B cell (primary cell): ENCODE measurements around the gene TRPV5. TPM values are rescaled to one million over a fixed set of nuclear protein-coding genes. Genes with fewer than 3 reads are reported as not detected.

ENCODE experiments used
- ATAC-seq: fragments of 200-7000 bp; cut with Tn5 transposase; one replicate; pipeline ENCODE4 v1.10.0; 2021; ENCODE audit warnings: low read depth, mild to moderate bottlenecking, moderate number of reproducible peaks, moderate library complexity
- CTCF ChIA-PET: fragments of 350-600 bp; sonication (Branson Sonifier 250); formaldehyde crosslinking; loops from one replicate; lab custom pipeline; 2021; ENCODE audit warnings: antibody characterized with exemption, inconsistent platforms; lab: Charles Lee
- POLR2A ChIA-PET: fragments of 350-600 bp; sonication (Branson Sonifier 250); formaldehyde crosslinking; loops from one replicate; lab custom pipeline; 2021; ENCODE audit warnings: antibody characterized with exemption; lab: Charles Lee
- DNase-seq: peaks from one replicate; pipeline ENCODE4 v3.0.0; 2013
- H2AFZ ChIP-seq: 2 replicates; pipeline ENCODE4 v1.6.1; 2012; ENCODE audit warnings: mild to moderate bottlenecking, low read depth, low read length; ENCODE audit not compliant: insufficient read depth, poor library complexity, severe bottlenecking
- H3K27ac ChIP-seq, 2 donors: 1 replicate in 1 of 2; 2 replicates in 1 of 2; pipeline ENCODE4 v1.5.1; 2012 to 2013; ENCODE audit warnings: low read length in 2 of 2, mild to moderate bottlenecking in 2 of 2, moderate library complexity in 1 of 2
- H3K27me3 ChIP-seq, 4 experiments: fragments of 200-600 bp in 1 of 4; sonication (generic) in 1 of 4; replicated peaks in 1 of 4; 1 replicate in 2 of 4; 2 replicates in 2 of 4; pipeline versions ENCODE4 v1.6.1 to v1.7.0; 2013 to 2016; ENCODE audit warnings: low read length in 3 of 4, mild to moderate bottlenecking in 2 of 4, mixed read lengths in 1 of 4, moderate library complexity in 1 of 4; ENCODE audit not compliant: insufficient read depth in 4 of 4, control insufficient read depth in 3 of 4; ENCODE audit errors: control extremely low read depth in 1 of 4
- H3K36me3 ChIP-seq, 2 experiments: replicated peaks in 1 of 2; 1 replicate in 1 of 2; 2 replicates in 1 of 2; pipeline versions ENCODE4 v1.6.1 to v1.7.1; 2013; ENCODE audit warnings: low read length in 1 of 2; ENCODE audit not compliant: insufficient read depth in 2 of 2, control insufficient read depth in 1 of 2; ENCODE audit errors: control extremely low read depth in 1 of 2, extremely low read depth in 1 of 2
- H3K4me1 ChIP-seq, 2 donors: fragments of 200-600 bp in 1 of 2; sonication (generic) in 1 of 2; 1 replicate in 1 of 2; 2 replicates in 1 of 2; pipeline versions ENCODE4 v1.5.1 to v1.6.1; 2013 to 2017; ENCODE audit warnings: low read length in 2 of 2; ENCODE audit not compliant: control insufficient read depth in 2 of 2, insufficient read depth in 2 of 2
- H3K4me2 ChIP-seq: replicated peaks from 2 replicates; pipeline ENCODE3; 2012; ENCODE audit warnings: mild to moderate bottlenecking, low read depth, low read length; ENCODE audit not compliant: poor library complexity, severe bottlenecking
- H3K4me3 ChIP-seq, 5 experiments: fragments of 200-600 bp in 1 of 5; sonication (generic) in 1 of 5; 1 replicate in 3 of 5; 2 replicates in 2 of 5; pipeline versions ENCODE4 v1.5.1 to v1.7.0; 2011 to 2016; ENCODE audit warnings: low read length in 4 of 5, mild to moderate bottlenecking in 4 of 5, low read depth in 2 of 5, control low read depth in 1 of 5, moderate library complexity in 1 of 5; ENCODE audit not compliant: insufficient read depth in 1 of 5; ENCODE audit errors: control extremely low read depth in 1 of 5, extremely low read depth in 1 of 5
- H3K79me2 ChIP-seq: fragments of 200-600 bp; sonication (generic); one replicate; pipeline ENCODE4 v1.6.0; 2016; ENCODE audit warnings: low read length; ENCODE audit not compliant: control insufficient read depth, insufficient read depth
- H3K9ac ChIP-seq: fragments of 200-600 bp; sonication (generic); 2 replicates; pipeline ENCODE4 v1.6.1; 2017; ENCODE audit warnings: mild to moderate bottlenecking, low read length, moderate library complexity
- H3K9me3 ChIP-seq, 3 donors: one replicate each; pipeline versions ENCODE4 v1.6.1 to v1.7.1; 2013; ENCODE audit warnings: low read length in 2 of 3; ENCODE audit not compliant: control insufficient read depth in 2 of 3, insufficient read depth in 1 of 3; ENCODE audit errors: control extremely low read depth in 1 of 3
- H4K20me1 ChIP-seq: 2 replicates; pipeline ENCODE4 v1.6.0; 2012; ENCODE audit warnings: mild to moderate bottlenecking, low read length; ENCODE audit not compliant: insufficient read depth, control insufficient read depth, poor library complexity, severe bottlenecking
- H3K27ac Mint-ChIP-seq: one replicate; pipeline ENCODE4 v1.8.0; 2021; ENCODE audit warnings: mixed read lengths
- H3K27me3 Mint-ChIP-seq: one replicate; pipeline ENCODE4 v1.8.0; 2021; ENCODE audit warnings: mixed read lengths
- H3K4me1 Mint-ChIP-seq: one replicate; pipeline ENCODE4 v1.8.0; 2021; ENCODE audit warnings: mixed read lengths
- H3K4me3 Mint-ChIP-seq: one replicate; pipeline ENCODE4 v1.8.0; 2021; ENCODE audit warnings: mixed read lengths
- H3K9me3 Mint-ChIP-seq: one replicate; pipeline ENCODE4 v1.8.0; 2022; ENCODE audit warnings: mixed read lengths; ENCODE audit not compliant: insufficient read depth
- EZH2 ChIP-seq: IDR thresholded peaks from 2 replicates; pipeline ENCODE4 v1.6.1; 2012; ENCODE audit warnings: borderline replicate concordance, low read depth, mild to moderate bottlenecking, moderate library complexity, low read length; ENCODE audit not compliant: insufficient read depth, poor library complexity, severe bottlenecking
- WGBS: methylation state at CpG from one replicate; pipeline ENCODE4 v1.1.5; 2013; ENCODE audit warnings: missing lambda C conversion rate; ENCODE audit not compliant: insufficient coverage; 5-methylcytosine and 5-hydroxymethylcytosine counted together
- intact Hi-C: fragments of 100-400 bp; cut with micrococcal nuclease; formaldehyde crosslinking; loops from one replicate; pipeline ENCODE4 v1.10.0; 2022
- polyA plus RNA-seq: library from polyadenylated mRNA; depleted of rRNA; stranded (reverse); fragments of >200 nt; gene quantifications from 2 replicates; pipeline ENCODE4 v1.2.3, GENCODE V29; 2012
- total RNA-seq, 2 donors: library from RNA; stranded (reverse); fragments of 120-200 nt in 1 of 2; gene quantifications; 1 replicate in 1 of 2; 2 replicates in 1 of 2; pipeline versions ENCODE4 v1.2.3 to v1.2.4, GENCODE V29; 2013 to 2022
- TF ChIP-seq, protein P1 (sequence below): fragments of 200-600 bp; IDR thresholded peaks from one replicate; pipeline ENCODE4 v1.8.0; 2022; ENCODE audit warnings: antibody characterized with exemption, mild to moderate bottlenecking

TRPV5 gene
- total and polyA plus RNA-seq, 2 donors (not counting 1 experiment from before 2014, with no cell fraction given), result 0.03 TPM; not detected in 1

DNA sequence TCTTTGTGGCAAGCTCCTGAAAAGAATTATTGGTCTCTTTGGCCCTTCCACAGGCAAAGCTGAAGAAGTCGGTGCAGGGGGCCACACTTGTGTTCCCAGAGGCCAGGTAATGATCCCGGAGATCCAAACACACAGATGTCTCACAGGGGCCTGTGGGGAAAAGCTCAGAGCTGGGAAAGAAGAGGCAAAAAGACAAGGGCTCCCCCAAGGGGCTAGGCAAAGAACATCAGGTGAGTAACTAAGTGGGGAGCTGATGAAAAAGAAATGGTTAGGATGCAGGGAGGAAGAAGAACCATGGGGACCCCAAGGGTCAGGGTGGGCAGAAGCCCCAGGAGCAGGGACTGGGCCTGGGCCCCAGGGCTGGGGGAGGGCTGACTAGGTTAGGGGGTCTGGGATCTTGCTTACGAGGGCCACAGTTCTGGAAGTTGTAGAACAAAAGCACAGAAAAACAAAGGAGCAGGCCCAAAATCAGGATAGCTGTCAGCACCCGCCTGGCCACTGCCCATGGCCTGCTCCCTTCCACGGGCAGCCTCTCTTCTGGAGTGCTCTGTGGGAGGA, 27.5 kb upstream of the TRPV5 start:
- no peak overlapping the region for H2AFZ ChIP-seq
- H3K27ac Mint-ChIP-seq, result no peak overlapping the region
- TF ChIP-seq EZH2, result no peak
- TF ChIP-seq, protein P1, sequence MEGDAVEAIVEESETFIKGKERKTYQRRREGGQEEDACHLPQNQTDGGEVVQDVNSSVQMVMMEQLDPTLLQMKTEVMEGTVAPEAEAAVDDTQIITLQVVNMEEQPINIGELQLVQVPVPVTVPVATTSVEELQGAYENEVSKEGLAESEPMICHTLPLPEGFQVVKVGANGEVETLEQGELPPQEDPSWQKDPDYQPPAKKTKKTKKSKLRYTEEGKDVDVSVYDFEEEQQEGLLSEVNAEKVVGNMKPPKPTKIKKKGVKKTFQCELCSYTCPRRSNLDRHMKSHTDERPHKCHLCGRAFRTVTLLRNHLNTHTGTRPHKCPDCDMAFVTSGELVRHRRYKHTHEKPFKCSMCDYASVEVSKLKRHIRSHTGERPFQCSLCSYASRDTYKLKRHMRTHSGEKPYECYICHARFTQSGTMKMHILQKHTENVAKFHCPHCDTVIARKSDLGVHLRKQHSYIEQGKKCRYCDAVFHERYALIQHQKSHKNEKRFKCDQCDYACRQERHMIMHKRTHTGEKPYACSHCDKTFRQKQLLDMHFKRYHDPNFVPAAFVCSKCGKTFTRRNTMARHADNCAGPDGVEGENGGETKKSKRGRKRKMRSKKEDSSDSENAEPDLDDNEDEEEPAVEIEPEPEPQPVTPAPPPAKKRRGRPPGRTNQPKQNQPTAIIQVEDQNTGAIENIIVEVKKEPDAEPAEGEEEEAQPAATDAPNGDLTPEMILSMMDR, result no peak
- no peak for DNase-seq
- no peak overlapping the region for H3K4me3 ChIP-seq
- H3K4me1 Mint-ChIP-seq, result peaks cover 2% of the 10 kb centered on the region
- ChIA-PET POLR2A (no interaction called here), CTCF (interaction anchor here (0.9 to 1.9 kb wide), 4 partner anchors 42 to 329 kb away, joined by 3 to 6 read pairs (median 4); no protein-coding TSS in a partner anchor)
- H3K27me3 ChIP-seq, result peaks cover 0 to 14% (median 3%) of the 10 kb centered on the region in 4 experiments
- 92% methylated on average over 4 of the region's 5 CpGs for WGBS
- no peak for ATAC-seq
- H3K79me2 ChIP-seq, result no peaks in the 10 kb centered on the region
- peaks cover 4% of the 10 kb centered on the region for H3K9me3 Mint-ChIP-seq
- no peak overlapping the region for H3K4me2 ChIP-seq
- no peaks in the 10 kb centered on the region for H3K4me1 ChIP-seq
- H3K4me3 Mint-ChIP-seq, result no peak overlapping the region
- peaks cover 0 to 10% (median 3%) of the 10 kb centered on the region in 3 donors for H3K9me3 ChIP-seq
- no peak overlapping the region for H3K9ac ChIP-seq
- H3K27ac ChIP-seq, result no peak overlapping the region
- H3K36me3 ChIP-seq, result no peaks in the 10 kb centered on the region
- no peaks in the 10 kb centered on the region for H4K20me1 ChIP-seq
- intact Hi-C loops, result no loop called here
- peaks cover 51% of the 10 kb centered on the region for H3K27me3 Mint-ChIP-seq

DNA sequence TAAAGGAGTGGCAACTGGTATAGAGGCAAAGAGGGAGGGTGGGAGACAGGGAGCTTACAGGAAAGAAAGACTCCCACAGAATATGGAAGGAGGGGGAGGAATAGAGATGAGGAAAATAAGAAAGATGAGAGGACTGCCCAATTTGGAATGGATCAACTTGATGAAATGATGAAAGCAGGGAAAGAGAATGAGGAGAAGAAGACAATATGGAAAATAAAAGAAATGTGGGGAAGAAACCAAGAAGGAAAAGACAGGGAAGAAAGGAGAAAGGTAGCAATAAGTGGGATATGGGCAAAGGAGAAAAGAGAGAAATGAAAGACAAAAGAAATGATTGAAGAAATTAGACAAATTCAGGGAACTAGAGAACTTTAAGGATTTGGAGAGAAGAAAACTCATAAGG, 25.7 kb upstream of the TRPV5 start:
- ChIA-PET POLR2A (no interaction called here), CTCF (interaction anchor here (0.7 kb wide), 1 partner anchor 256 kb away, joined by 3 read pairs; no protein-coding TSS in a partner anchor)
- H3K27me3 Mint-ChIP-seq, result peaks cover 45% of the 10 kb centered on the region
- no peak for DNase-seq
- TF ChIP-seq, protein P1, result no peak
- no peak for TF ChIP-seq EZH2
- peaks cover 12% of the 10 kb centered on the region for H3K9me3 Mint-ChIP-seq
- H4K20me1 ChIP-seq, result no peaks in the 10 kb centered on the region
- H3K27me3 ChIP-seq, result peaks cover 0 to 14% (median 3%) of the 10 kb centered on the region in 4 experiments
- no peak overlapping the region for H3K4me3 Mint-ChIP-seq
- H3K4me3 ChIP-seq, result no peak overlapping the region
- peaks cover 0 to 21% (median 20%) of the 10 kb centered on the region in 3 donors for H3K9me3 ChIP-seq
- H3K27ac Mint-ChIP-seq, result no peak overlapping the region
- no peaks in the 10 kb centered on the region for H3K4me1 ChIP-seq
- H3K4me1 Mint-ChIP-seq, result peaks cover 2% of the 10 kb centered on the region
- no peaks in the 10 kb centered on the region for H3K79me2 ChIP-seq
- intact Hi-C loops, result no loop called here
- H3K4me2 ChIP-seq, result no peak overlapping the region
- no peak for ATAC-seq
- no peaks in the 10 kb centered on the region for H3K36me3 ChIP-seq
- H3K27ac ChIP-seq, result no peak overlapping the region
- H2AFZ ChIP-seq, result no peak overlapping the region
- no peak overlapping the region for H3K9ac ChIP-seq
